HG02678 (cell line): ENCODE measurements around the gene FRA10AC1.

ENCODE experiments used
- ATAC-seq: cut with Tn5 transposase; IDR thresholded peaks from one replicate; pipeline ENCODE4 v1.9.1; 2021; ENCODE audit warnings: mild to moderate bottlenecking, moderate library complexity; ENCODE audit not compliant: unreplicated experiment

Gene FRA10AC1, protein sequence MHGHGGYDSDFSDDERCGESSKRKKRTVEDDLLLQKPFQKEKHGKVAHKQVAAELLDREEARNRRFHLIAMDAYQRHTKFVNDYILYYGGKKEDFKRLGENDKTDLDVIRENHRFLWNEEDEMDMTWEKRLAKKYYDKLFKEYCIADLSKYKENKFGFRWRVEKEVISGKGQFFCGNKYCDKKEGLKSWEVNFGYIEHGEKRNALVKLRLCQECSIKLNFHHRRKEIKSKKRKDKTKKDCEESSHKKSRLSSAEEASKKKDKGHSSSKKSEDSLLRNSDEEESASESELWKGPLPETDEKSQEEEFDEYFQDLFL

GRCh38 chr10:93702210-93703001 is at the start of gene FRA10AC1:
TSS of gene FRA10AC1 (minus strand) at chr10:93702592. CDS start at chr10:93700106, 2,486 bp downstream.
- peak; percentile 80 for ATAC-seq

- no peak for ATAC-seq
Measured at GRCh38 chr10:93751832-93752231, 49.4 kb upstream of the FRA10AC1 start.

DNA sequence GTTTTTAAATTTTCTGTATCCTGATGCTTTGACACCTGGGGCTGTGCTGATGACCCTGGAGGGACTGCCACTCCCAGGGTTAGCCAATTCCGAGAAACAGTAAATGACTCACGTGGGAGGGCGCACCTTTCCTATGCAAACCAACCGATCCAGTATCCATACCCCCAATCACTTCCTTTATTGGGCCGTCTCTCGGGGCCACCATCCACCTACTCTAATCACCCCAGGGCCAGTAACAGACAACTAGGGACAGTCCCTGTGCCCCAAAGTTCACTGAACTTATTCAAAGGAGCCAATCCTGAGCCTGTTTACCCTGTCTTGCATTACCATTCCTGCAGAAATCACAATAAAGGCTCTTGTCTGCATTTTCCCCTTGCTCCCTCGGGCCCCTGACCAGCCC is 48.7 kb upstream of the FRA10AC1 start:
- ATAC-seq, result no peak

DNA sequence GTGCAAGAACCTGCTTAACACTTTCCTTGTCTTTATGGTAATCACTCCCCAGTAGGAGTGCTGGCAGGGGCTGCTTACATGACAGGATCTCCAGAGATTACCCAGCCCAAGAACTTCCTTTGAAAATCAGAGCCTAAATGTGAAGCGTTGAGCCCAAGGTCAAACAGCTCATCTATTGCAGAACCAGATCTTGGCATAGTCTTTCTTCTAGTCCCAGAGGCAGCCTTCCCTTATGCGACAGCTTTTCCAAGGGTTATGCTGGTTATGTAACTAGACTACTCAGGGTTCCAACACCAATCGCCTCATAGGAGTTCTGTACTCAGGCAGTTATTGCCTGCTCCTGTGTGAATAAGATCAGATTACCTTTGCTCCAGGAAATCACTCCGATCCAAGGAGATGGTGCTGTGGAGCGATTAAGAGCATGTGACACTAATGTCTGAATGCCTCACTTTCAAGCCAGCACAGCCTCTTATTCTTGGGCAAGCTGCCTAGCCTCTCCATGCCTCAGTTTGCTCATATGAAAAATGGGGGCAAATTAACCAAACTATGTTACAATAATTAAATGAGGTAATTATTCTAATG is 46.9 kb upstream of the FRA10AC1 start:
- no peak for ATAC-seq

GRCh38 chr10:93746844-93747284 is 44.5 kb upstream of the FRA10AC1 start:
- no peak for ATAC-seq

- ATAC-seq, result no peak
Measured at GRCh38 chr10:93745408-93746065, 43.1 kb upstream of the FRA10AC1 start.

DNA sequence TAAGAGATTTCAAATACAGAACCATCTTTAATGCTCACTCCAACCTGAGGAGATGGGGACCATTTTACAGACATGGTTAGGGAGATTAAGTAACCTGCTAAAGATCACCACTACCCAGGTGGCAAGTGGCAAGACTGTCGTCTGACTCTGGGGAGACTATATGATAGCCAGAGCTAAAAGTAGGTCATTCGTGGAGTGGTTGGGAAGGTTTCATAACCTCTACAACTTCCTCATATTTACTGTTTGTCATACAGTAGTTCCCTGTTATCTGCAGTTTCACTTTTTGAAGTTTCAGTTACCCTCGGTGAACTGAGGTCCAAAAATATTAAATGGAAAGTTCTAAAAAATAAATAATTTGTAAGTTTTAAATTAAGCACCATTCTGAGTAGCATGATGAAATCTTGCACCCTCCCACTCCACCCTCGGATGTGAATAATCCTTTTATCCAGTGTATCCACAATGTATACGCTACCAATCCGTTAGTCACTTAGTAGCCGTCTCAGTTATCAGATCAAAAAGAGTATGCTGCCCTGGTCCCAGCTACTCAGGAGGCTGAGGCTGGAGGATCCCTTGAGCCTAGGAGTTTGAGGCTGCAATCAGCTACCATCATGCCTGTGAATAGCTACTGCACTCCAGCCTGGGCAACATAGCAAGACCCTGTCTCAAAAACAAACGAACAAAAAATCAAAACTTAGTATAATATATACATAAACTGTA is 40.4 kb upstream of the FRA10AC1 start:
- ATAC-seq, result peak; percentile 87

DNA sequence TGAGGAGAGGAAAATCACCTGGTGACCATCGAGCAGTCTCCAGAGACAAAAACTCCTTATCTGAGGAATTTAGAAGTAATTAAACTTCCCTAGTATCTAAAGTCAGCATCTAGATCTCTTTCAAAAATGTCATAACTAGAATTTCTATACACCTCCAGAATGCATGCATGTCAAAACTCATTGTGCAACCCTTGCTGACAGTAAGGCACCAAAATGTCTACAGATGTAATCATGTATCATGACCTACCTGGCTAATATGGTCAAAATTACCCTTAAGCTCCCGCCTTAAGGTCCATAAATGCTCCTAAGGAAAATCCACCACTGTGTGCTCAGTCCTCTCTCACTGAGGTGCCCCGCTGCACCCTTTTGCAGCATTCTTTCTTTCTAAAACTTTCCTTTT is 39.0 kb upstream of the FRA10AC1 start:
- ATAC-seq, result no peak

- no peak for ATAC-seq
Measured at GRCh38 chr10:93726024-93726423, 23.6 kb upstream of the FRA10AC1 start.

- ATAC-seq, result no peak
Measured at GRCh38 chr10:93723153-93723552, 20.8 kb upstream of the FRA10AC1 start.

DNA sequence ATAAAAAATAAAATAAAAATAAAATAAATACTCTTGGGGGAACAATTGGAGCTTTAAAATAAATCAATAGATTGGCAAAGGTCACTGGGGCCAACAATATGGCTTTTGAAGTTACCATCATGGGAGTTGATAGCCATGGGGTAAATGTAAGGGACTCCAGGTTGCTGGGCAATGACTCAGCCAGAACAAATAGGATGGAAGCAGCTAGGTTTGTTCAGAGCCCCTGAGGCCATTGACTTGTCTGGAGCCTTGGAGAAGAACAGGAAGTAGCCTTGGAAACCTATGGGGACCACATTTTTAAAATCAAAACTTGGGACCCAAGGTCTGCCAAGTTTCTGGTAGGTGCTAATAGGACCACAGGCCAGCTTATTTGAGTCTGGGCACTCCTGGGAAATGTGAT is 20.2 kb upstream of the FRA10AC1 start:
- no peak for ATAC-seq

- no peak for ATAC-seq
Measured at GRCh38 chr10:93719901-93720300, 17.5 kb upstream of the FRA10AC1 start.

- ATAC-seq, result peak; percentile 56
Measured at GRCh38 chr10:93718937-93719725, 16.7 kb upstream of the FRA10AC1 start.

DNA sequence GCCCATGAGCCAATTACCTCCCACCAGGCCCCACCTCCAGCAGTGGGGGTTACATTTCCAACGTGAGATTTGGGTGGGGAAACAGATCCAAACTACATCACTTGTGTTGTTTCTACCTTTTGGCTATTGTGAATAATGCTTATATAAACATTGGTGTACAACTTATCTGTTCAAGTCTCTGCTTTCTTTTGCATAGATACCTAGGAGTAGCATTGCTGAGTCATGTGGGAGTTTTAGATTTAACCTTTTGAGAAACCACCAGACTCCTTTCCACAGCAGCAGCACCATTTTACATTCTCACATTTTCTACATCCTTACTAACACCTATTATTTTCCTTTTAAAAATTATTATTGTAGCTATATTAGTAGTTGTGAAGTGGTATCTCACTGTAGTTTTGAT is 14.4 kb upstream of the FRA10AC1 start:
- no peak for ATAC-seq

GRCh38 chr10:93715345-93715744 is 13.0 kb upstream of the FRA10AC1 start:
- peak; percentile 83 for ATAC-seq

GRCh38 chr10:93712593-93712992 is 10.2 kb upstream of the FRA10AC1 start:
- ATAC-seq, result no peak

DNA sequence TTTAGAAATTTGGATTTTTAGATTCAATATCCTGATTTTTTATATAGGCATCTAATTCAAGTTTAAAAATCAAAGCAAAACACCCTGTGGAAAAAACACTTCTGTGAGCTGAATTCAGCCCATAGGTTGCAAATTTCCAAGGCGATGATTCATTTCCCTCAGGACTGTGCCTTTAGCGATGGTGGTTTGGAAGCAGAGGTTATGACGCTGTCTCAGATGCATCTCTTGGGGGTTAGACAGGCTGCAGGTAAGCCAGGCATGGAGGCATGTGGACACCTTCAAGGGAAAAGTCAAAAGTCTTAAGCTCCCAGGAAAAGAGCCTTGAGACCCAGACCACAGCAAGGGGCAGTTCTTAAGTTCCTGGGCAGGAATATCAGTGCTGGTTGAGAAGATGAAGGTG is 9.5 kb upstream of the FRA10AC1 start:
- no peak for ATAC-seq

DNA sequence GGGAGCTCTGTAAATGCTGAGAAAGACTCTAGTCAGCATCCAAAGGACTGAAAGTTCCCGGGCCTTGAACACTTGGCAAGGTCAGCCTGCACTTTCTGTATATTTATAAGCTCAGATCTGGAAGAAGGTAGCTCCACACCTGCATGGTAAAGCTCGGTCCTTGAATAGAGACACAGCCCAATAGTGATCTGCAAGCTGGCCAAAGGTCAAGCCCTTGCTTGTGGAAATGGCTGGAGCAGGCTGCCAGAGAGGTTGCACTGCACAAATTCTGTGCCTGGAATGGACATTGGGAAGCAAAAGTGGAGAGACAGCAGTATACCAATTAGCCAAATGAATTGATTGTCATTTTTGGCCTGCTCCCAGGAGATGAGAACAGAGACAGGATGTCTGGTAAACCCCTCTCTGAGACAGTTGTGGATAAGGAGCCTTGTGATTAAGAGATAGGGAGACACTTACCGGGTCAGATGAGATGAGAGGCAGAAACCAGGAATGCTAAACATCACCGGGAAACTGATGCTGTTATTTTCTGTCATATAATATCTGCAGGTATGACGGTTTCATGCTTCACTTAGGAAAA is 8.0 kb upstream of the FRA10AC1 start:
- no peak for ATAC-seq

DNA sequence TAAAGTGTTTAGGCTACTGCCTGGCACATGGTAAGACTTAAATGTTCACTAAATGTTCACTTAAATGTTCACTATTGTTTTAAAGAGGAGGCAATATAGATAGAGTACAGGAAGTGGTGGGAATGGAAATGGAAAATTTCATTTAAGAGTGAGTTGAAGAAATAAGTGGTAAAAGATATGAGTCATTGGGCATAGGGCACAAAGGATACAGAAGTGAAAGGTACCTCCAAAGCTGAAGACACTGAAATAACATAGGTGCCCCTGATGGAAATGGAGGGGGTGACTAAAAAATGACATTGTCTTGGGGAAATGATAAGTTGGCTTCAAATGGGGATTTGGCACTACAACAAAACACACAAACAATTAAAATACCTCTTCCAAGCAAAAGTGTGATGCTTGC is 5.2 kb upstream of the FRA10AC1 start:
- ATAC-seq, result no peak

- no peak for ATAC-seq
Measured at GRCh38 chr10:93704451-93704850, 2.1 kb upstream of the FRA10AC1 start.
